GM23338 (cell line): ENCODE results near the gene CD44. TPM values are rescaled to one million over a fixed set of nuclear protein-coding genes. Genes with fewer than 3 reads are reported as not detected.

Source experiments
- ATAC-seq: fragments of 200-7000 bp; cut with Tn5 transposase; 3 replicates; pipeline ENCODE4 v1.9.1; 2020
- DNase-seq: peaks from one replicate; pipeline ENCODE4 v3.0.0-alpha.2; 2015; ENCODE audit warnings: low spot score
- H2AFZ ChIP-seq: fragments of 200-600 bp; sonication (generic); 2 replicates; pipeline ENCODE4 v1.8.0; 2016; ENCODE audit warnings: antibody characterized with exemption, mild to moderate bottlenecking, moderate library complexity
- H3F3A ChIP-seq: fragments of 200-600 bp; sonication (generic); replicated peaks from 2 replicates; pipeline ENCODE4 v1.8.0; 2017; ENCODE audit warnings: antibody characterized with exemption, mixed run types, low read depth
- H3K27ac ChIP-seq: fragments of 200-600 bp; sonication (generic); 2 replicates; pipeline ENCODE4 v1.6.1; 2016; ENCODE audit warnings: low read depth
- H3K27me3 ChIP-seq: fragments of 200-600 bp; sonication (generic); 2 replicates; pipeline ENCODE4 v1.8.0; 2016; ENCODE audit warnings: mild to moderate bottlenecking, mixed run types, moderate library complexity; ENCODE audit not compliant: insufficient read depth
- H3K36me3 ChIP-seq: fragments of 200-600 bp; sonication (generic); 2 replicates; pipeline ENCODE4 v1.8.0; 2016; ENCODE audit warnings: mild to moderate bottlenecking; ENCODE audit not compliant: insufficient read depth
- H3K4me1 ChIP-seq: fragments of 200-600 bp; sonication (generic); 2 replicates; pipeline ENCODE4 v1.8.0; 2016; ENCODE audit warnings: mild to moderate bottlenecking, moderate library complexity; ENCODE audit not compliant: insufficient read depth
- H3K4me2 ChIP-seq: fragments of 200-600 bp; sonication (generic); 2 replicates; pipeline ENCODE4 v1.7.1; 2017; ENCODE audit warnings: mixed run types
- H3K4me3 ChIP-seq: fragments of 200-600 bp; sonication (generic); 2 replicates; pipeline ENCODE4 v1.6.1; 2016; ENCODE audit warnings: mixed run types
- H3K79me2 ChIP-seq: fragments of 200-600 bp; sonication (generic); replicated peaks from 2 replicates; pipeline ENCODE4 v1.8.0; 2017; ENCODE audit warnings: mild to moderate bottlenecking; ENCODE audit not compliant: insufficient read depth
- H3K9me2 ChIP-seq: fragments of 200-600 bp; sonication (generic); 2 replicates; pipeline ENCODE4 v1.8.0; 2017; ENCODE audit not compliant: insufficient read depth
- H4K20me1 ChIP-seq: fragments of 200-600 bp; sonication (generic); replicated peaks from 2 replicates; pipeline ENCODE4 v1.8.0; 2017; ENCODE audit warnings: mild to moderate bottlenecking; ENCODE audit not compliant: insufficient read depth
- H3K27ac Mint-ChIP-seq: 2 replicates; pipeline ENCODE4 v1.8.0; 2020; ENCODE audit warnings: inconsistent platforms, mild to moderate bottlenecking, moderate library complexity, mixed read lengths
- H3K27me3 Mint-ChIP-seq: 3 replicates; pipeline ENCODE4 v1.8.0; 2022; ENCODE audit warnings: low read depth, mild to moderate bottlenecking, moderate library complexity, mixed read lengths, inconsistent platforms; ENCODE audit not compliant: insufficient read depth, poor library complexity
- H3K36me3 Mint-ChIP-seq: 3 replicates; pipeline ENCODE4 v1.8.0; 2021; ENCODE audit warnings: low read depth, mild to moderate bottlenecking, inconsistent platforms, moderate library complexity, mixed read lengths
- H3K4me1 Mint-ChIP-seq: 3 replicates; pipeline ENCODE4 v1.8.0; 2020; ENCODE audit warnings: mild to moderate bottlenecking, inconsistent platforms, mixed read lengths
- H3K4me3 Mint-ChIP-seq: 3 replicates; pipeline ENCODE4 v1.8.0; 2021; ENCODE audit warnings: moderate library complexity, mild to moderate bottlenecking, inconsistent platforms, mixed read lengths
- H3K9me3 Mint-ChIP-seq: 3 replicates; pipeline ENCODE4 v1.8.0; 2020; ENCODE audit warnings: moderate library complexity, mild to moderate bottlenecking, inconsistent platforms, mixed read lengths
- CREB1 ChIP-seq: fragments of 250-450 bp; sonication (Bioruptor Pico); IDR thresholded peaks from 2 replicates; pipeline ENCODE4 v1.5.0; 2020; ENCODE audit warnings: low read depth, mild to moderate bottlenecking, moderate library complexity
- CTCF ChIP-seq, 2 experiments: fragments of 200-600 bp in 1 of 2; sonication (generic) in 1 of 2; conservative IDR thresholded peaks; 2 replicates each; pipeline versions ENCODE4 v1.5.1 to v1.6.1; 2016 to 2017; ENCODE audit warnings: antibody characterized with exemption in 2 of 2, low read depth in 2 of 2, mild to moderate bottlenecking in 2 of 2, moderate library complexity in 1 of 2
- ETS1 ChIP-seq: IDR thresholded peaks from 2 replicates; pipeline ENCODE4 v1.6.1; 2016; ENCODE audit warnings: antibody characterized with exemption
- EZH2phosphoT487 ChIP-seq: fragments of 200-600 bp; sonication (generic); IDR thresholded peaks from one replicate; pipeline ENCODE4 v1.8.1; 2018; ENCODE audit warnings: antibody characterized with exemption; ENCODE audit not compliant: unreplicated experiment
- JUNB ChIP-seq: IDR thresholded peaks from one replicate; pipeline ENCODE4 v1.6.1; 2016; ENCODE audit warnings: antibody characterized with exemption; ENCODE audit not compliant: unreplicated experiment
- NANOG ChIP-seq: IDR thresholded peaks from 2 replicates; pipeline ENCODE4 v1.6.1; 2016; ENCODE audit warnings: antibody characterized with exemption, borderline replicate concordance
- POLR2AphosphoS5 ChIP-seq: IDR thresholded peaks from 2 replicates; pipeline ENCODE4 v1.6.1; 2016; ENCODE audit warnings: antibody characterized with exemption, low read depth
- REST ChIP-seq: IDR thresholded peaks from one replicate; pipeline ENCODE4 v1.6.1; 2018; ENCODE audit warnings: antibody characterized with exemption; ENCODE audit not compliant: unreplicated experiment
- ZNF114 ChIP-seq: fragments of 250-450 bp; sonication (Bioruptor Pico); IDR thresholded peaks from 2 replicates; pipeline ENCODE4 v1.5.0; 2020; ENCODE audit warnings: mild to moderate bottlenecking, moderate library complexity
- ZNF331 ChIP-seq: fragments of 250-450 bp; sonication (Bioruptor Pico); IDR thresholded peaks from 2 replicates; pipeline ENCODE4 v1.5.0; 2020; ENCODE audit warnings: low read depth, mild to moderate bottlenecking, moderate library complexity
- ZNF462 ChIP-seq: fragments of 250-450 bp; sonication (Bioruptor Pico); IDR thresholded peaks from 2 replicates; pipeline ENCODE4 v1.5.0; 2020; ENCODE audit warnings: mild to moderate bottlenecking, moderate library complexity
- polyA plus RNA-seq: library from polyadenylated mRNA; unstranded; fragments of >200 nt; fragmentation: Nextera tagmentation; extraction: Ambion mirVana; gene quantifications from 2 replicates; pipeline ENCODE4 v1.2.1, GENCODE V29; 2016
- total RNA-seq: library from RNA; depleted of rRNA; stranded (reverse); fragments of >200 nt; shearing (Covaris generic); gene quantifications from 2 replicates; pipeline ENCODE4 v1.2.3, GENCODE V29; 2014

The CD44 gene
- total and polyA plus RNA-seq, 2 experiments from 2014 or later, result 4.0 to 10.1 TPM

- no peak for TF ChIP-seq REST
- TF ChIP-seq POLR2AphosphoS5, result no peak
- no peak for TF ChIP-seq JUNB
- no peak for TF ChIP-seq EZH2phosphoT487
- no peak for TF ChIP-seq CREB1 (CRISPR knock-in tag)
Measured at GRCh38 chr11:35148163-35148837, 9.3 kb downstream of the CD44 start (continued).

- peaks cover 13% of the 10 kb centered on the region; the same call in 1 of the 2 replicates for H3K9me2 ChIP-seq
- no peaks in the 10 kb centered on the region for H4K20me1 ChIP-seq
- Mint-ChIP-seq H3K9me3 (peaks cover 4% of the 10 kb centered on the region; the same call in 1 of the 3 replicates), H3K36me3 (no peaks in the 10 kb centered on the region; the same call in 2 of the 3 replicates), H3K4me3 (no peak overlapping the region), H3K27me3 (peaks cover 3% of the 10 kb centered on the region), H3K4me1 (peaks cover 26% of the 10 kb centered on the region), H3K27ac (no peak overlapping the region)
- DNase-seq (no peak), ATAC-seq (no peak)
- H3F3A ChIP-seq, result no peaks in the 10 kb centered on the region
- H3K79me2 ChIP-seq, result no peaks in the 10 kb centered on the region
- no peaks in the 10 kb centered on the region for H3K36me3 ChIP-seq
- peaks cover 22% of the 10 kb centered on the region; the same call in 1 of the 2 replicates for H3K4me1 ChIP-seq
- no peaks in the 10 kb centered on the region for H3K27me3 ChIP-seq
- no peak overlapping the region for H3K4me3 ChIP-seq
- H3K27ac ChIP-seq, result no peak overlapping the region
- H3K4me2 ChIP-seq, result no peak overlapping the region
- H2AFZ ChIP-seq, result no peak overlapping the region
- TF ChIP-seq ZNF331 (CRISPR knock-in tag) (no peak), ETS1 (no peak), ZNF462 (CRISPR knock-in tag) (no peak), JUNB (no peak), CREB1 (CRISPR knock-in tag) (no peak), NANOG (no peak), POLR2AphosphoS5 (no peak), ZNF114 (CRISPR knock-in tag) (no peak), CTCF (conservative IDR thresholded peaks at IDR 0.05; ENCODE audit: low read depth in 2 of 2) (no peak)
Measured at GRCh38 chr11:35150454-35150853, 11.5 kb downstream of the CD44 start.
